Effector CD4-positive, alpha-beta T cell (primary cell): ENCODE results near the gene TACC2.

Experiments used
- DNase-seq: peaks from one replicate; pipeline ENCODE4 v3.0.0-alpha.2; 2020

Gene TACC2

GRCh38 chr10:122149561-122150505, 160.9 kb downstream of the TACC2 start:
- DNase-seq: no peak

- DNase-seq: no peak
Observed at GRCh38 chr10:122151121-122151694, 162.2 kb downstream of the TACC2 start.

- DNase-seq: no peak
Observed at GRCh38 chr10:122152544-122152943, 163.6 kb downstream of the TACC2 start.

- no peak for DNase-seq
Observed at GRCh38 chr10:122154031-122154544, 165.1 kb downstream of the TACC2 start.

GRCh38 chr10:122154545-122155366, 165.8 kb downstream of the TACC2 start:
- DNase-seq: no peak

GRCh38 chr10:122157451-122157850, 168.5 kb downstream of the TACC2 start:
- no peak for DNase-seq

GRCh38 chr10:122158362-122158761, 169.4 kb downstream of the TACC2 start:
- no peak for DNase-seq

- DNase-seq: no peak
Observed at GRCh38 chr10:122159141-122159970, 170.4 kb downstream of the TACC2 start.

- no peak for DNase-seq
Observed at GRCh38 chr10:122161795-122162194, 172.8 kb downstream of the TACC2 start.

- DNase-seq: no peak
Observed at GRCh38 chr10:122162671-122163173, 173.8 kb downstream of the TACC2 start.

GRCh38 chr10:122163174-122164022, 174.4 kb downstream of the TACC2 start:
- DNase-seq: no peak

GRCh38 chr10:122164023-122164601, 175.1 kb downstream of the TACC2 start:
- no peak for DNase-seq

- DNase-seq: no peak
Observed at GRCh38 chr10:122164815-122165483, 176.0 kb downstream of the TACC2 start.

GRCh38 chr10:122165484-122166276, 176.7 kb downstream of the TACC2 start:
- DNase-seq: no peak

- DNase-seq: no peak
Observed at GRCh38 chr10:122168101-122168500, 179.1 kb downstream of the TACC2 start.

GRCh38 chr10:122168598-122169394, 179.8 kb downstream of the TACC2 start:
- no peak for DNase-seq

GRCh38 chr10:122170802-122171201, 181.8 kb downstream of the TACC2 start:
- DNase-seq: no peak
